ENCODE measurements around the gene MOSMO.

DNA sequence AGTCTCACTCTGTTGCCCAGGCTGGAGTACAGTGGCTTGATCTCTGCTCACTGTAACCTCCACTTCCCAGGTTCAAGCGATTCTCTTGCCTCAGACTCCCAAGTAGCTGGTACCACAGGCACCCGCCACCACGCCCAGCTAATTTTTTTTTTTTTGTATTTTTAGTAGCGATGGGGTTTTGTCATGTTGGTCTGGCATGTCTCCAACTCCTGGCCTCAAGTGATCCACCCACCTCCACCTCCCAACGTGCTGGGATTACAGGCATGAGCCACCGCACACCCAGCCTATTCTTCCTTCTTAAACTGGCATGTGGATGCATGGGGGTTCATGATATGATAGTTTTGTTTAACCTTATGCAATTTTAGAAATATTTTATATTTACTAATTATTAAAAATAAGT lies 45.1 kb downstream of the MOSMO start:
- TF ChIP-seq, protein P1, sequence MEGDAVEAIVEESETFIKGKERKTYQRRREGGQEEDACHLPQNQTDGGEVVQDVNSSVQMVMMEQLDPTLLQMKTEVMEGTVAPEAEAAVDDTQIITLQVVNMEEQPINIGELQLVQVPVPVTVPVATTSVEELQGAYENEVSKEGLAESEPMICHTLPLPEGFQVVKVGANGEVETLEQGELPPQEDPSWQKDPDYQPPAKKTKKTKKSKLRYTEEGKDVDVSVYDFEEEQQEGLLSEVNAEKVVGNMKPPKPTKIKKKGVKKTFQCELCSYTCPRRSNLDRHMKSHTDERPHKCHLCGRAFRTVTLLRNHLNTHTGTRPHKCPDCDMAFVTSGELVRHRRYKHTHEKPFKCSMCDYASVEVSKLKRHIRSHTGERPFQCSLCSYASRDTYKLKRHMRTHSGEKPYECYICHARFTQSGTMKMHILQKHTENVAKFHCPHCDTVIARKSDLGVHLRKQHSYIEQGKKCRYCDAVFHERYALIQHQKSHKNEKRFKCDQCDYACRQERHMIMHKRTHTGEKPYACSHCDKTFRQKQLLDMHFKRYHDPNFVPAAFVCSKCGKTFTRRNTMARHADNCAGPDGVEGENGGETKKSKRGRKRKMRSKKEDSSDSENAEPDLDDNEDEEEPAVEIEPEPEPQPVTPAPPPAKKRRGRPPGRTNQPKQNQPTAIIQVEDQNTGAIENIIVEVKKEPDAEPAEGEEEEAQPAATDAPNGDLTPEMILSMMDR (IDR thresholded peaks at IDR 0.05), result no peak
- no peak for TF ChIP-seq POLR2A (IDR thresholded peaks at IDR 0.05)

Data from right lobe of liver (tissue), 4 donors.